ENCODE measurements around the gene PRKG1. TPM values are rescaled to one million over a fixed set of nuclear protein-coding genes. Genes with fewer than 3 reads are reported as not detected.

PRKG1 gene
- total and polyA plus RNA-seq, 2 of the 8 experiments (the other 6 are each of a cell fraction or from before 2014, with no cell fraction given): 4.2 to 15.2 TPM

DNA sequence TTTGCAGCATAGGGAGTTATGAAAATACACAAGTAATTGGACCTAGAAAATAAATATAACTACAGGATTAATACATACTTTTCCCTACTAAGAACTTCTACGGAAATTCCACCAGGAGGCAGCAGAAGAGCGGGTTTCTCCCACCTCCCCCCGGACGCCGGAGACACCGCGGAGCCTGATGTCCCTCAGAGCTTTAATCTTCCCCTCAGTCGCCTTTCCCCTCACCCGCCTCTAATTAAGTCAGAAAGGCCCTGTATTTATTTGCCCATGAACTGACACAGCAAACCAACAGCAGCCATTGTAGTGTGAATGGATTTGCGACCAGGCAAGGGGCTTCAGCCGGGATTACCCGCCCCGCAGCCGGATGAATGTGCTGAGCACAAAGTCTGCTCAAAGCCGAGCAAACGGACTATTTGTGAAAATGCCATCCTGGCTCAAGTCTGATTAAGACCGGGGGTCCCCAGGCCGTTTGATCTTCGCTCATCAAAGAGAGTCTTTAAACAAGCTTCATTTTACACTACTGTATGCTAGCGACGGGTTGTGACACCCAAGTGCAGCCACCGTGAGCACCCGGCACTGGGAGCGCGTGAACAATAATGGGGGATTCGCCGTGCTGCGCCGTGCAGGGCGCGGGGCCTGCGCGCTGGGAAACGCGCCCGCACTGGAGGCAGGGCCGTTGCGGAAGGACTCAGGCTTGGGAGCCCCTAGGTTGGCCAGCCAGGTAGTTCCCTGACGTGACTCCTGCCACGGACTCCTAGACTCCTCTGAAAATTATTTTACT lies 1234.2 kb downstream of the PRKG1 start:
- H4K20me1 ChIP-seq (replicated peaks in 1 of 2; ENCODE audit: control insufficient read depth in 1 of 2, insufficient read depth in 2 of 2, low read length in 2 of 2): no peaks in the 10 kb centered on the region
- H2BK15ac ChIP-seq (ENCODE audit: low read length): no peak overlapping the region
- no peak overlapping the region for H4K5ac ChIP-seq (ENCODE audit: insufficient read length, low read depth, low read length)
- no peaks in the 10 kb centered on the region for H3K79me1 ChIP-seq (ENCODE audit: low read depth, low read length)
- no peak overlapping the region for H2BK20ac ChIP-seq (ENCODE audit: low read length)
- no peak overlapping the region for H2BK5ac ChIP-seq (ENCODE audit: low read depth, low read length)
- POLR2A ChIA-PET (ENCODE audit: partially characterized antibody): interaction anchor here (1.0 kb wide), 1 partner anchor 178 kb away, joined by 4 read pairs; no protein-coding TSS in a partner anchor
- H3K14ac ChIP-seq (ENCODE audit: insufficient read length): no peak overlapping the region
- WGBS, 2 experiments (ENCODE audit: extremely low coverage in 1 of 2, insufficient coverage in 1 of 2, insufficient read length in 1 of 2, insufficient replicate concordance in 2 of 2, low coverage in 1 of 2, low lambda C conversion rate in 2 of 2, missing lambda C conversion rate in 1 of 2): 4% methylated on average over 40 of the region's 40 CpGs; no CpG with 5 or more reads in 1 of the 2 experiments
- no peaks in the 10 kb centered on the region for H3K79me2 ChIP-seq (ENCODE audit: control insufficient read depth in 1 of 2, insufficient read depth in 2 of 2, low read length in 2 of 2)
- H4K8ac ChIP-seq (ENCODE audit: extremely low read depth, insufficient read depth, low read length): no peak overlapping the region
- no peak overlapping the region for H3K27ac ChIP-seq (ENCODE audit: low read depth, low read length)
- H3K9ac ChIP-seq (replicated peaks in 1 of 4; ENCODE audit: extremely low read depth in 1 of 4, low read depth in 3 of 4, low read length in 3 of 4): no peak overlapping the region; a peak in 1 of 7 replicates
- peak overlapping the region; percentile 78 to 93 for H3K4me2 ChIP-seq (ENCODE audit: insufficient read depth in 1 of 2, low read depth in 2 of 2, low read length in 2 of 2)
- H2AFZ ChIP-seq (ENCODE audit: low read length): peak overlapping the region; percentile 93
- CTCF ChIA-PET (ENCODE audit: partially characterized antibody): interaction anchor here (0.6 to 9.2 kb wide), 32 partner anchors 9 to 471 kb away, joined by 3 to 136 read pairs (median 4); no protein-coding TSS in a partner anchor
- no peak overlapping the region for H3K4ac ChIP-seq (replicated peaks; ENCODE audit: insufficient read length, low read depth, low read length)
- FAIRE-seq (no peak), DNase-seq (ENCODE audit: low read depth in 1 of 2, low spot score in 2 of 2) (peak in 1 of 2 experiments; percentile 77)
- H3K9me3 ChIP-seq (ENCODE audit: insufficient read depth in 2 of 2, low read depth in 1 of 2, low read length in 1 of 2): no peaks in the 10 kb centered on the region
- no peaks in the 10 kb centered on the region for H3K36me3 ChIP-seq (ENCODE audit: control insufficient read depth in 2 of 4, insufficient read depth in 4 of 4, low read length in 3 of 4)
- H3K27me3 ChIP-seq (replicated peaks in 1 of 4; ENCODE audit: control insufficient read depth in 3 of 4, extremely low read depth in 1 of 4, insufficient read depth in 3 of 4, low read length in 3 of 4): peaks cover 37 to 51% (median 47%) of the 10 kb centered on the region in 4 experiments
- no peak overlapping the region for H3K23ac ChIP-seq (ENCODE audit: insufficient read length)
- no peak overlapping the region for H4K91ac ChIP-seq (replicated peaks; ENCODE audit: insufficient read length, low read length)
- H3K56ac ChIP-seq (replicated peaks; ENCODE audit: insufficient read length, low read depth, low read length): no peak overlapping the region
- no peak overlapping the region; the same call in 1 of the 2 replicates for H3K18ac ChIP-seq (ENCODE audit: extremely low read depth, low read length)
- no peak overlapping the region for H2BK120ac ChIP-seq (replicated peaks; ENCODE audit: low read depth, low read length)
- H2BK12ac ChIP-seq (ENCODE audit: low read depth, low read length): no peak overlapping the region
- peaks cover 0 to 5% (median 3%) of the 10 kb centered on the region in 4 experiments; a peak in 4 of 7 replicates for H3K4me1 ChIP-seq (replicated peaks in 1 of 4; ENCODE audit: control insufficient read depth in 3 of 4, insufficient read depth in 4 of 4, low read length in 3 of 4)
- no peak overlapping the region for H2AK5ac ChIP-seq (ENCODE audit: low read depth, low read length)
- H3K23me2 ChIP-seq (ENCODE audit: low read depth, low read length): peaks cover 5% of the 10 kb centered on the region; the same call in 1 of the 2 replicates
- peak overlapping the region; percentile 46 to 67 (median 58) for H3K4me3 ChIP-seq (ENCODE audit: extremely low read depth in 1 of 4, insufficient read depth in 2 of 4, low read depth in 3 of 4, low read length in 4 of 4)
- TF ChIP-seq KDM4A (IDR thresholded peaks at IDR 0.05; ENCODE audit: low read depth, low read length, severe bottlenecking): peak; percentile 80
- TF ChIP-seq, protein P1, sequence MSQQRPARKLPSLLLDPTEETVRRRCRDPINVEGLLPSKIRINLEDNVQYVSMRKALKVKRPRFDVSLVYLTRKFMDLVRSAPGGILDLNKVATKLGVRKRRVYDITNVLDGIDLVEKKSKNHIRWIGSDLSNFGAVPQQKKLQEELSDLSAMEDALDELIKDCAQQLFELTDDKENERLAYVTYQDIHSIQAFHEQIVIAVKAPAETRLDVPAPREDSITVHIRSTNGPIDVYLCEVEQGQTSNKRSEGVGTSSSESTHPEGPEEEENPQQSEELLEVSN (IDR thresholded peaks at IDR 0.05): 0 out of 2 replicates have a peak, but pooled peaks have one; percentile 14
- TF ChIP-seq TAF1 (IDR thresholded peaks at IDR 0.05; ENCODE audit: low read depth, low read length): peak; percentile 40; the same call in 1 of the 2 replicates
- TF ChIP-seq, protein P2, sequence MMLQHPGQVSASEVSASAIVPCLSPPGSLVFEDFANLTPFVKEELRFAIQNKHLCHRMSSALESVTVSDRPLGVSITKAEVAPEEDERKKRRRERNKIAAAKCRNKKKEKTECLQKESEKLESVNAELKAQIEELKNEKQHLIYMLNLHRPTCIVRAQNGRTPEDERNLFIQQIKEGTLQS (IDR thresholded peaks at IDR 0.05; ENCODE audit: insufficient read depth, low read depth, low read length): no peak
- TF ChIP-seq, protein P3, sequence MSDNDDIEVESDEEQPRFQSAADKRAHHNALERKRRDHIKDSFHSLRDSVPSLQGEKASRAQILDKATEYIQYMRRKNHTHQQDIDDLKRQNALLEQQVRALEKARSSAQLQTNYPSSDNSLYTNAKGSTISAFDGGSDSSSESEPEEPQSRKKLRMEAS (IDR thresholded peaks at IDR 0.05): peak; percentile 44; the same call in 1 of the 2 replicates
- TF ChIP-seq TAF7 (optimal IDR thresholded peaks at IDR 0.05; ENCODE audit: borderline replicate concordance, low read depth, low read length): no peak
- no peak for TF ChIP-seq CHD2 (IDR thresholded peaks at IDR 0.05; ENCODE audit: low read length)
- peak; percentile 31 for TF ChIP-seq ASH2L (IDR thresholded peaks at IDR 0.05; ENCODE audit: low read length)
- peak in 1 of 2 experiments; percentile 24; a peak in 1 of 4 replicates for TF ChIP-seq SIN3A (conservative IDR thresholded peaks at IDR 0.05 in 1 of 2, IDR thresholded peaks at IDR 0.05 in 1 of 2; ENCODE audit: low read depth in 1 of 2, low read length in 2 of 2)

Measured in H1 (cell line).